Measurements from ENCODE around the gene SUSD3. TPM values are rescaled to one million over a fixed set of nuclear protein-coding genes. Genes with fewer than 3 reads are reported as not detected.
"Not testable (repeated sequence)": the region's sequence is repeated elsewhere in the genome, so short reads cannot be mapped to it uniquely, and the experiment has no call there.

Gene SUSD3
- total RNA-seq, 1 experiment from 2014 or later: not detected

DNA sequence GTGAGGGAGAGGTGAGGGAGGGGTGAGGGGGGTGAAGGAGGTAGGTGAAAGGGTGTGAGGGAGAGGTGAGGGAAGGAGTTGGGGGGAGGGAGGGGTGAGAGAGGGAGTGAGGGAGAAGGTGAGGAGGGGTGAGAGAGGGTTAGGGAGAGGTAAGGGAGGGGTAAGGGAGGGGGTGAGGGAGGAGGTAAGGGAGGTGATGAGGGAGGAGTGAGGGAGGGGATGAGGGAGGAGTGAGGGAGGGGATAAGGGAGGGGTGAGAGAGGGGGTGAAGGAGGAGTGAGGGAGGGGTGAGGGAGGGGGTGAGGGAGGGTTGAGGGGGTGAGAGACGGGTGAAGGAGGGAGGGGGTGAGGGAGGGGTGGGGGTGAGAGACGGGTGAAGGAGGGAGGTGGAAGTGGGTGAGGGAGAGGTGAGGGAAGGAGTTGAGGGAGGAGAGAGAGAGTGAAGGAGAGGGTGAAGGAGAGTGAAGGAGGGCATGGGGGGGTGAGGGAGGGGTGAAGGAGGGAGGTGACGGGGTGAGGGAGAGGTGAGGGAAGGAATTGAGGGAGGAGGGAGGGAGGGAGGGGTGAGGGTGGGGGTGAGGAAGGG is 57.1 kb downstream of the SUSD3 start:
- Histone ChIP-seq H3K27ac (ENCODE audit: low read depth, low read length, poor library complexity, severe bottlenecking) (no peak overlapping the region), H3K4me1 (ENCODE audit: insufficient read depth, low read length, poor library complexity, severe bottlenecking) (no peaks in the 10 kb centered on the region), H3K27me3 (replicated peaks; ENCODE audit: insufficient read depth, low read depth, low read length, poor library complexity) (no peaks in the 10 kb centered on the region), H3K36me3 (ENCODE audit: insufficient read depth, low read length, poor library complexity, severe bottlenecking) (no peaks in the 10 kb centered on the region), H3K4me3 (ENCODE audit: low read depth, low read length, poor library complexity, severe bottlenecking) (no peak overlapping the region), H3K9me3 (ENCODE audit: low read depth, low read length, poor library complexity, severe bottlenecking) (no peaks in the 10 kb centered on the region)
- ChIA-PET POLR2A (ENCODE audit: low non-redundant PET) (no interaction called here), CTCF (no interaction called here)
- intact Hi-C loops (cut with micrococcal nuclease; ENCODE audit: unreplicated experiment): no loop called here
- DNase-seq (ENCODE audit: low spot score): no peak
- no TSS peak for BruUV-seq (replicated peaks)
- no peak for TF ChIP-seq EZH2 (IDR thresholded peaks at IDR 0.05; ENCODE audit: borderline replicate concordance, low read depth, low read length, poor library complexity, severe bottlenecking)
- TF ChIP-seq, protein P1, sequence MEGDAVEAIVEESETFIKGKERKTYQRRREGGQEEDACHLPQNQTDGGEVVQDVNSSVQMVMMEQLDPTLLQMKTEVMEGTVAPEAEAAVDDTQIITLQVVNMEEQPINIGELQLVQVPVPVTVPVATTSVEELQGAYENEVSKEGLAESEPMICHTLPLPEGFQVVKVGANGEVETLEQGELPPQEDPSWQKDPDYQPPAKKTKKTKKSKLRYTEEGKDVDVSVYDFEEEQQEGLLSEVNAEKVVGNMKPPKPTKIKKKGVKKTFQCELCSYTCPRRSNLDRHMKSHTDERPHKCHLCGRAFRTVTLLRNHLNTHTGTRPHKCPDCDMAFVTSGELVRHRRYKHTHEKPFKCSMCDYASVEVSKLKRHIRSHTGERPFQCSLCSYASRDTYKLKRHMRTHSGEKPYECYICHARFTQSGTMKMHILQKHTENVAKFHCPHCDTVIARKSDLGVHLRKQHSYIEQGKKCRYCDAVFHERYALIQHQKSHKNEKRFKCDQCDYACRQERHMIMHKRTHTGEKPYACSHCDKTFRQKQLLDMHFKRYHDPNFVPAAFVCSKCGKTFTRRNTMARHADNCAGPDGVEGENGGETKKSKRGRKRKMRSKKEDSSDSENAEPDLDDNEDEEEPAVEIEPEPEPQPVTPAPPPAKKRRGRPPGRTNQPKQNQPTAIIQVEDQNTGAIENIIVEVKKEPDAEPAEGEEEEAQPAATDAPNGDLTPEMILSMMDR (conservative IDR thresholded peaks at IDR 0.05; ENCODE audit: low read depth, low read length): no peak

DNA sequence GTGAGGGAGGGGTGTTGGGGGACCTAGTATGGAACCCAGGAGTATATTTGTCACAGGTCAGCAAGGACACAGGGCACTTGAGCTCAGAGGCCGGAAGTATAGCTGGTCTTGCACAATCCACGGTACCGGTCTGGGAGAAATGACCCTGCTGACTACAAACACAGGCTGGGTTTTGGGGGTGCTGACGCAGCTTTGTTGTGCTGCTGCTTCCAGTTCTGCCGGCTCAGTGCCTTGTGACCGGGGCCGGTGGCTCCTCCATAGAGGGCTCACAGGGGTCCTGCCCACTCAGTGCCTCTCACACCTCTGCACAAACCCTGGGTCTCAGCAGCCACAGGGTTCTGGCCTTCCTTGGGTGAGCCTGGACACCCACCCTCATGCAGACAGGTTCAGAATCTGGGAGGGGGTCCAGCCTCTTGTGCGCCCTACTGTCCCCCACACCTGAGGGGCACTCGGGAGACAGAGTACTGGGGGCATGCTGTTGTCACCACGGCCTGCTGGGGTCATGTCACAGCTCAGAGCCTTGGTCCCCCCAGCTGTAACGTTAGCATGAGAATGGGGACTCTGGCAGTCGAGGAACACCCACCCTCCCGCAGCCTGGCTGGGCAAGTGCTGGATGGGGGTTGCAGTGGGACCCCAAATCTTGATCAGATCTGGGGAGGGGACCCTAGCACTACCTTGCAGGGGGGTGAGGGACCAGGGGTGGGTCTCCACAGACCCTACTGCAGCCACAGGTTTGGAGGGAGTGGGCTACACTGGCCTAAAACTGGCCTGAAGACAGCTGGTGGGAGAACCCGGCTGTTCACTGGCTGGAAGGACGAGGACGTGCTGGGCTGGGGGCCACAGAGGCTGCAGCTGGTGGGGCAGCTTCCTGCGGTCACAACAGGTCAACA is 57.8 kb downstream of the SUSD3 start:
- H3K9me3 ChIP-seq (ENCODE audit: low read depth, low read length, poor library complexity, severe bottlenecking): no peaks in the 10 kb centered on the region
- no TSS peak for BruUV-seq (replicated peaks)
- no peaks in the 10 kb centered on the region for H3K36me3 ChIP-seq (ENCODE audit: insufficient read depth, low read length, poor library complexity, severe bottlenecking)
- H3K27ac ChIP-seq (ENCODE audit: low read depth, low read length, poor library complexity, severe bottlenecking): no peak overlapping the region
- no peak for TF ChIP-seq EZH2 (IDR thresholded peaks at IDR 0.05; ENCODE audit: borderline replicate concordance, low read depth, low read length, poor library complexity, severe bottlenecking)
- TF ChIP-seq, protein P1 (conservative IDR thresholded peaks at IDR 0.05; ENCODE audit: low read depth, low read length): no peak
- H3K27me3 ChIP-seq (replicated peaks; ENCODE audit: insufficient read depth, low read depth, low read length, poor library complexity): no peaks in the 10 kb centered on the region
- DNase-seq (ENCODE audit: low spot score): no peak
- ChIA-PET CTCF (interaction anchor here (0.6 kb wide), 1 partner anchor 161 kb away, joined by 3 read pairs; no protein-coding TSS in a partner anchor), POLR2A (ENCODE audit: low non-redundant PET) (interaction anchor here (0.7 kb wide), 1 partner anchor 63 kb away, joined by 3 read pairs; no protein-coding TSS in a partner anchor)
- H3K4me3 ChIP-seq (ENCODE audit: low read depth, low read length, poor library complexity, severe bottlenecking): no peak overlapping the region
- H3K4me1 ChIP-seq (ENCODE audit: insufficient read depth, low read length, poor library complexity, severe bottlenecking): no peaks in the 10 kb centered on the region
- intact Hi-C loops (cut with micrococcal nuclease; ENCODE audit: unreplicated experiment): no loop called here

DNA sequence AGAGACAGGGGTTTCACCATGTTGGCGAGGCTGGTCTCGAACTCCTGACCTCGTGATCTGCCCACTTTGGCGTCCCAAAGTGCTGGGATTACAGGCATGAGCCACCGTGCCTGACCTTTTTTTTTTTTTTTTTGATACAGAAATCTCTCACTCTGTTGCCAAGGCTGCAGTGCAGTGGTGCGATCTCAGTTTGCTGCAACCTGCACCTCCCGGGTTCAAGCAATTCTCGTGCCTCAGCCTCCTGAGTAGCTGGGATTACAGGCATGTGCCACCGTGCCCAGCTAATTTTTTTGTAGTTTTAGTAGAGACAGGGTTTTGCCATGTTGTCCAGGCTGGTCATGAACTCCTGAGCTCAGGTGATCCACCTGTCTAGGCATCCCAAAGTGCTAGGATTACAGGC is 59.0 kb downstream of the SUSD3 start:
- POLR2A ChIA-PET (ENCODE audit: low non-redundant PET); H3K4me1 ChIP-seq (ENCODE audit: insufficient read depth, low read length, poor library complexity, severe bottlenecking); H3K4me3 ChIP-seq (ENCODE audit: low read depth, low read length, poor library complexity, severe bottlenecking); DNase-seq (ENCODE audit: low spot score); H3K27me3 ChIP-seq (replicated peaks; ENCODE audit: insufficient read depth, low read depth, low read length, poor library complexity); H3K36me3 ChIP-seq (ENCODE audit: insufficient read depth, low read length, poor library complexity, severe bottlenecking); CTCF ChIA-PET; H3K9me3 ChIP-seq (ENCODE audit: low read depth, low read length, poor library complexity, severe bottlenecking); intact Hi-C loops (cut with micrococcal nuclease; ENCODE audit: unreplicated experiment); BruUV-seq (replicated peaks); H3K27ac ChIP-seq (ENCODE audit: low read depth, low read length, poor library complexity, severe bottlenecking): not testable (repeated sequence)

Measured in A673 (cell line).